IMR-90 (cell line): Measurements from ENCODE around the gene CDH16. TPM values are rescaled to one million over a fixed set of nuclear protein-coding genes. Genes with fewer than 3 reads are reported as not detected.
"Not testable (repeated sequence)": the region's sequence is repeated elsewhere in the genome, so short reads cannot be mapped to it uniquely, and the experiment has no call there.

ENCODE experiments used
- ATAC-seq: fragments of 200-7000 bp; cut with Tn5 transposase; 2 replicates; pipeline ENCODE4 v1.9.1; 2020; ENCODE audit warnings: low read depth, mild to moderate bottlenecking, moderate library complexity
- BruUV-seq: library from RNA; stranded (reverse); fragments of 400-500 nt; replicated peaks from 2 replicates; lab custom pipeline; 2021; lab: Mats Ljungman, UMichigan
- CTCF ChIA-PET: fragments of 300-600 bp; formaldehyde crosslinking; extraction: SDS; loops from one replicate; lab custom pipeline; 2021; ENCODE audit warnings: antibody characterized with exemption; lab: Yijun Ruan, JAX
- POLR2A ChIA-PET: fragments of 300-600 bp; sonication (Branson Sonifier 250); formaldehyde crosslinking; loops from one replicate; lab custom pipeline; 2022; ENCODE audit warnings: antibody characterized with exemption; ENCODE audit not compliant: unreplicated experiment; lab: Charles Lee
- DNase-seq: peaks from one replicate; pipeline ENCODE4 v3.0.0; 2013
- H2AFZ ChIP-seq: replicated peaks from 2 replicates; pipeline ENCODE3; 2013; ENCODE audit warnings: low read length, mild to moderate bottlenecking; ENCODE audit not compliant: poor library complexity
- H2AK5ac ChIP-seq: 2 replicates; pipeline ENCODE4 v1.6.1; 2013; ENCODE audit warnings: low read depth, low read length, inconsistent platforms
- H2AK9ac ChIP-seq: replicated peaks from 2 replicates; pipeline ENCODE3; 2013; ENCODE audit warnings: mild to moderate bottlenecking, low read depth, low read length, moderate library complexity; ENCODE audit not compliant: poor library complexity
- H2BK120ac ChIP-seq: 2 replicates; pipeline ENCODE4 v1.6.1; 2013; ENCODE audit warnings: low read depth, low read length, inconsistent platforms
- H2BK15ac ChIP-seq: 3 replicates; pipeline ENCODE4 v1.6.1; 2013; ENCODE audit warnings: low read depth, low read length, inconsistent platforms
- H2BK20ac ChIP-seq: 2 replicates; pipeline ENCODE4 v1.6.1; 2013; ENCODE audit warnings: low read depth, mild to moderate bottlenecking, inconsistent platforms, low read length, moderate library complexity
- H2BK5ac ChIP-seq: 2 replicates; pipeline ENCODE4 v1.6.1; 2013; ENCODE audit warnings: mild to moderate bottlenecking, low read depth, low read length, inconsistent platforms; ENCODE audit not compliant: poor library complexity, severe bottlenecking
- H3K14ac ChIP-seq: replicated peaks from 2 replicates; pipeline ENCODE4 v1.6.1; 2013; ENCODE audit warnings: low read depth, low read length, inconsistent platforms
- H3K18ac ChIP-seq: 2 replicates; pipeline ENCODE4 v1.6.1; 2013; ENCODE audit warnings: low read depth, low read length, control low read depth
- H3K23ac ChIP-seq: 2 replicates; pipeline ENCODE4 v1.6.1; 2013; ENCODE audit warnings: low read depth, low read length, inconsistent platforms
- H3K27ac ChIP-seq: 2 replicates; pipeline ENCODE4 v1.5.1; 2013; ENCODE audit warnings: mild to moderate bottlenecking, control low read depth, low read length; ENCODE audit not compliant: insufficient read depth
- H3K27me3 ChIP-seq: 2 replicates; pipeline ENCODE4 v1.6.1; 2013; ENCODE audit warnings: low read length; ENCODE audit not compliant: control insufficient read depth, insufficient read depth
- H3K36me3 ChIP-seq: 2 replicates; pipeline ENCODE4 v1.6.1; 2013; ENCODE audit warnings: low read length, mixed read lengths; ENCODE audit not compliant: control insufficient read depth, insufficient read depth
- H3K4ac ChIP-seq: 2 replicates; pipeline ENCODE4 v1.6.1; 2013; ENCODE audit warnings: low read depth, low read length, inconsistent platforms
- H3K4me1 ChIP-seq: 2 replicates; pipeline ENCODE4 v1.6.1; 2013; ENCODE audit warnings: low read length, mixed read lengths; ENCODE audit not compliant: control insufficient read depth, insufficient read depth
- H3K4me2 ChIP-seq: 2 replicates; pipeline ENCODE4 v1.6.1; 2013; ENCODE audit warnings: low read depth, mild to moderate bottlenecking, control low read depth, low read length, moderate library complexity
- H3K4me3 ChIP-seq: 2 replicates; pipeline ENCODE4 v1.5.1; 2013; ENCODE audit warnings: low read depth, mild to moderate bottlenecking, control low read depth, low read length, moderate library complexity; ENCODE audit not compliant: insufficient read depth
- H3K56ac ChIP-seq: 2 replicates; pipeline ENCODE4 v1.6.1; 2013; ENCODE audit warnings: low read length, inconsistent platforms; ENCODE audit not compliant: insufficient read depth; ENCODE audit errors: extremely low read depth
- H3K79me1 ChIP-seq, 2 experiments: 2 replicates each; pipeline ENCODE4 v1.6.1; 2013; ENCODE audit warnings: low read length in 2 of 2, inconsistent platforms in 1 of 2, low read depth in 1 of 2
- H3K9ac ChIP-seq: 2 replicates; pipeline ENCODE4 v1.6.1; 2013; ENCODE audit warnings: low read depth, low read length, control low read depth
- H3K9me1 ChIP-seq: 2 replicates; pipeline ENCODE4 v1.6.1; 2013; ENCODE audit warnings: low read length, inconsistent platforms; ENCODE audit not compliant: insufficient read depth
- H3K9me3 ChIP-seq: 2 replicates; pipeline ENCODE4 v1.6.1; 2013; ENCODE audit warnings: low read length; ENCODE audit not compliant: control insufficient read depth, insufficient read depth
- H4K20me1 ChIP-seq: 2 replicates; pipeline ENCODE4 v1.6.1; 2013; ENCODE audit warnings: low read length, inconsistent platforms; ENCODE audit not compliant: insufficient read depth
- H4K5ac ChIP-seq: 2 replicates; pipeline ENCODE4 v1.6.1; 2013; ENCODE audit warnings: mild to moderate bottlenecking, low read depth, low read length, control low read depth
- H4K8ac ChIP-seq, 2 experiments: 2 replicates each; pipeline ENCODE4 v1.6.1; 2013; ENCODE audit warnings: low read depth in 2 of 2, low read length in 2 of 2, control low read depth in 1 of 2, inconsistent platforms in 1 of 2
- H4K91ac ChIP-seq: 2 replicates; pipeline ENCODE4 v1.6.1; 2013; ENCODE audit warnings: low read depth, low read length, inconsistent platforms; ENCODE audit not compliant: insufficient read depth
- WGBS, 2 experiments: methylation state at CpG; one replicate each; pipeline versions ENCODE4 v1.1.5 to v1.1.7; 2013; ENCODE audit warnings: missing lambda C conversion rate in 2 of 2; ENCODE audit not compliant: insufficient read length in 1 of 2; ENCODE audit errors: extremely low coverage in 2 of 2; 5-methylcytosine and 5-hydroxymethylcytosine counted together
- dilution Hi-C: fragments of 300-500 bp; cut with HindIII; formaldehyde crosslinking; loops from one replicate; pipeline ENCODE4 v1.14.3; 2018; ENCODE audit warnings: low sequenced_read_pairs; ENCODE audit not compliant: unreplicated experiment
- in situ Hi-C: fragments of 300-500 bp; cut with MboI; formaldehyde crosslinking; loops from 3 replicates; pipeline ENCODE4 v1.14.3; 2019; ENCODE audit warnings: low sequenced_read_pairs, inconsistent platforms, mixed read lengths
- intact Hi-C: fragments of 100-400 bp; cut with micrococcal nuclease; formaldehyde crosslinking; loops from 2 replicates; pipeline ENCODE4 v1.10.0; 2022
- polyA plus RNA-seq, 3 experiments: library from polyadenylated mRNA; depleted of rRNA; stranded (reverse); fragments of >200 nt; gene quantifications; 2 replicates each; pipeline ENCODE4 v1.2.3, GENCODE V29; 2012; ENCODE audit warnings: low replicate concordance in 1 of 3
- total RNA-seq: library from RNA; depleted of rRNA; stranded (reverse); fragments of >200 nt; gene quantifications from 2 replicates; pipeline ENCODE4 v1.2.3, GENCODE V29; 2012

Gene CDH16
- total and polyA plus RNA-seq, 2 of the 4 experiments (the other 2 are of a cell fraction): not detected

GRCh38 chr16:66955363-66956153 lies 36.9 kb upstream of the CDH16 start:
- POLR2A ChIA-PET, H2AK5ac ChIP-seq, H3K23ac ChIP-seq, H2BK15ac ChIP-seq, H3K56ac ChIP-seq, H3K18ac ChIP-seq, H2BK5ac ChIP-seq, H2BK20ac ChIP-seq, DNase-seq, H4K20me1 ChIP-seq, H4K5ac ChIP-seq, dilution Hi-C loops, H3K4ac ChIP-seq, H3K79me1 ChIP-seq, BruUV-seq, H2BK120ac ChIP-seq, ATAC-seq, H3K4me1 ChIP-seq, H2AK9ac ChIP-seq, H3K14ac ChIP-seq, H3K9ac ChIP-seq, H3K9me3 ChIP-seq, H4K8ac ChIP-seq, H3K9me1 ChIP-seq, H2AFZ ChIP-seq, CTCF ChIA-PET, H3K4me2 ChIP-seq, H3K4me3 ChIP-seq, H3K27ac ChIP-seq, H3K36me3 ChIP-seq, intact Hi-C loops, H4K91ac ChIP-seq, in situ Hi-C loops: not testable (repeated sequence)
- WGBS, 2 experiments: 31% methylated on average over 2 of the region's 17 CpGs; no CpG with 5 or more reads in 1 of the 2 experiments
- peaks cover 12% of the 10 kb centered on the region for H3K27me3 ChIP-seq
